ENCODE data around the gene EXOSC1.

DNA sequence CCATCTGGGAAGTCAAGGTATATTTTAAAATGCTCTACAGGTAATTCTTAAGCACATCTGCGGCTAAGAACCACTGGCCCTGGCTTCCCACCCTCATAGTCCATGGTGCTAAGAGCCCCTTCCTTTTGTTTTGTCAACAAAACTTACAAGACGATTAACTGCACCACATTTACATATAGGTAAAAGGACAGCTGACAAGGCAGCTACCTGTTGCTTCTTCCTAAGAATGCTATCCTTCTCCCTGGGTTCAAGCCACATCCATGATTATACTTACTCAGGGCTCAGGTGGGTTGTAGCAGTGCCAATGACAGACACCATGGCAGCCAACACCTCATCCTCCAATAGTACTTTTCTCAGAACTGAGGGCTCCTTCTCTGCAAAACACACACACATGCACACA is 16.5 kb upstream of the EXOSC1 start:
- TF ChIP-seq, protein P1, sequence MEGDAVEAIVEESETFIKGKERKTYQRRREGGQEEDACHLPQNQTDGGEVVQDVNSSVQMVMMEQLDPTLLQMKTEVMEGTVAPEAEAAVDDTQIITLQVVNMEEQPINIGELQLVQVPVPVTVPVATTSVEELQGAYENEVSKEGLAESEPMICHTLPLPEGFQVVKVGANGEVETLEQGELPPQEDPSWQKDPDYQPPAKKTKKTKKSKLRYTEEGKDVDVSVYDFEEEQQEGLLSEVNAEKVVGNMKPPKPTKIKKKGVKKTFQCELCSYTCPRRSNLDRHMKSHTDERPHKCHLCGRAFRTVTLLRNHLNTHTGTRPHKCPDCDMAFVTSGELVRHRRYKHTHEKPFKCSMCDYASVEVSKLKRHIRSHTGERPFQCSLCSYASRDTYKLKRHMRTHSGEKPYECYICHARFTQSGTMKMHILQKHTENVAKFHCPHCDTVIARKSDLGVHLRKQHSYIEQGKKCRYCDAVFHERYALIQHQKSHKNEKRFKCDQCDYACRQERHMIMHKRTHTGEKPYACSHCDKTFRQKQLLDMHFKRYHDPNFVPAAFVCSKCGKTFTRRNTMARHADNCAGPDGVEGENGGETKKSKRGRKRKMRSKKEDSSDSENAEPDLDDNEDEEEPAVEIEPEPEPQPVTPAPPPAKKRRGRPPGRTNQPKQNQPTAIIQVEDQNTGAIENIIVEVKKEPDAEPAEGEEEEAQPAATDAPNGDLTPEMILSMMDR (IDR thresholded peaks at IDR 0.05) = no peak
- TF ChIP-seq POLR2A (IDR thresholded peaks at IDR 0.05) = no peak

All from heart left ventricle (tissue), 13 donors.